Thyroid gland (tissue), 4 donors: ENCODE data around the gene GGT5.

Experiments
- POLR2A ChIP-seq, 2 donors: fragments of 450-650 bp; IDR thresholded peaks; one replicate each; pipeline ENCODE4 v1.6.1; 2017; ENCODE audit warnings: antibody characterized with exemption in 2 of 2, mild to moderate bottlenecking in 2 of 2, moderate library complexity in 1 of 2
- TF ChIP-seq, protein P1 (sequence below), 6 experiments: fragments of 200-600 bp in 3 of 6; fragments of 450-650 bp in 3 of 6; sonication (generic) in 3 of 6; IDR thresholded peaks; one replicate each; pipeline ENCODE4 v1.5.1; 2016 to 2019; ENCODE audit warnings: antibody characterized with exemption in 6 of 6, mild to moderate bottlenecking in 2 of 6, inconsistent platforms in 1 of 6, moderate library complexity in 1 of 6

DNA sequence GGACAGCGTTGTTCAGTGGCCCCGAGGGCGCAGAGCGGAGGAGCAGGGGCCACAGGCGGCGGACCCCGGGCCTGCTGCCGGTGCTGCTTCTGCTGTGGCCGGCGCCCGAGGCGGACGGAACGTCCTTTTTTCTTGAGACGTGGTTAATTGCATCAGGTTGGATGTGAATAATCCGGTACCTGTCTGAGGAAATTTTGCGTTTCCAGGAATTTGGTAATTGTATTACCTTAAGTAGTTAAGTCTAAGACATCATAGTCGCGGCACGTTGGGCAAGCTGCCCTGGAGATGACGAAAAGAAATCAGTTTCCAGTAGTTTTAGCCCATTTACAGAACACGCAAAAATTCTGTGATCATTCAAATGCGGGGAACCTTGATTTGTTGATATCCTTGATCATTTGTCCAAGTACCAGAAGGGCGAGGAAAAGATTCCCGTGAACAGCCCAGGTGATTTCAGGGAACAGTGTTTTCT is 26.5 kb upstream of the GGT5 start:
- TF ChIP-seq, protein P1, sequence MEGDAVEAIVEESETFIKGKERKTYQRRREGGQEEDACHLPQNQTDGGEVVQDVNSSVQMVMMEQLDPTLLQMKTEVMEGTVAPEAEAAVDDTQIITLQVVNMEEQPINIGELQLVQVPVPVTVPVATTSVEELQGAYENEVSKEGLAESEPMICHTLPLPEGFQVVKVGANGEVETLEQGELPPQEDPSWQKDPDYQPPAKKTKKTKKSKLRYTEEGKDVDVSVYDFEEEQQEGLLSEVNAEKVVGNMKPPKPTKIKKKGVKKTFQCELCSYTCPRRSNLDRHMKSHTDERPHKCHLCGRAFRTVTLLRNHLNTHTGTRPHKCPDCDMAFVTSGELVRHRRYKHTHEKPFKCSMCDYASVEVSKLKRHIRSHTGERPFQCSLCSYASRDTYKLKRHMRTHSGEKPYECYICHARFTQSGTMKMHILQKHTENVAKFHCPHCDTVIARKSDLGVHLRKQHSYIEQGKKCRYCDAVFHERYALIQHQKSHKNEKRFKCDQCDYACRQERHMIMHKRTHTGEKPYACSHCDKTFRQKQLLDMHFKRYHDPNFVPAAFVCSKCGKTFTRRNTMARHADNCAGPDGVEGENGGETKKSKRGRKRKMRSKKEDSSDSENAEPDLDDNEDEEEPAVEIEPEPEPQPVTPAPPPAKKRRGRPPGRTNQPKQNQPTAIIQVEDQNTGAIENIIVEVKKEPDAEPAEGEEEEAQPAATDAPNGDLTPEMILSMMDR (IDR thresholded peaks at IDR 0.05), result no peak
- no peak for TF ChIP-seq POLR2A (IDR thresholded peaks at IDR 0.05)
